Measurements from ENCODE around the gene LOXL4. TPM values are rescaled to one million over a fixed set of nuclear protein-coding genes. Genes with fewer than 3 reads are reported as not detected.

The LOXL4 gene
- total RNA-seq, 8 experiments from 2014 or later = 0.52 to 176 (median 1.9) TPM

Other genes starting within 250 kb of the LOXL4 start
- 10 to 100 TPM in 1 of 8 experiments, 1 to 10 TPM in 4, under 1 TPM in 2, not detected in 1; 0.17 to 11.5 (median 5.3) TPM for gene CRTAC1, start 237.6 kb downstream of the LOXL4 start, total RNA-seq
- 10 to 100 TPM; 13.7 to 22.7 (median 20.0) TPM for gene R3HCC1L, start 133.5 kb downstream of the LOXL4 start, total RNA-seq
- gene PYROXD2, start 147.0 kb upstream of the LOXL4 start, total RNA-seq = 10 to 100 TPM in 4 of 8 experiments, 1 to 10 TPM in 4; 2.7 to 34.6 (median 7.6) TPM
- gene HPS1, start 178.7 kb upstream of the LOXL4 start, total RNA-seq = 10 to 100 TPM in 7 of 8 experiments, 1 to 10 TPM in 1; 8.6 to 76.9 (median 20.5) TPM

Data from motor neuron (in vitro differentiated cells).